ENCODE results near the gene KNL1.

DNA sequence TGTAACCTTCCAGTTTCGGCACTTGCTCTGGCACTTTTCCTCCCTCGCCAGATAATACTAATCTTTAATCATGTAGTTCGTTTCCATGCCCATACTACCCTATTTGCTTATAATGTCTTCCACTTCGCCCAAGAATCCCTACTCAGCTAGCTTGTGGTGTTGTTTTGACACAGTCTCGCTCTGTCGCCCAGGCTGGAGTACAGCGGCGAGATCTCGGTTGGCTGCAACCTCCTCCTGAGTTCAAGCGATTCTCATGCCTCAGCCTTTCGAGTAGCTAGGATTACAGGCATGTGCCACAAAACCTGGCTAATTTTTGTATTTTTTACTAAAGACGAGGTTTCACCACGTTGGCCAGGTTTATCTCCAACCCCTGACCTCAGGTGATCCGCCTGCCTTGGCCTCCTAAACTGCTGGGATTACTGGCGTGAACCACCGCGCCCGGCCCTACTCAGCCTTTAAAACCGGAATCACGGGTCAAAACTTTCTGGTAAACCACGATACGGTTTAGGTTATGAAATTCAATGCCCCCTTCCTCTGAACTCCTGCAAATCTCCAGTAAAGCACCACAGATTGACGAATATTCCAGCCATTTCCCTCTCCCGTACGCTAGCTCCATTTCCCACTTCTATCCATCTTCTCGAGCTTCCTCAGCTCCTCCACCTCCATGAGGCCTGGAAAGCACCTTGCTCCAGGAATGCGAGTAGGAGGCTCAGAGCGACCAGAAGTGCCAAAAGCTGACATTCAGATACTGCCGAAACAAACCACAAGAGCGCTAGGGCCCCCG lies 100.0 kb downstream of the KNL1 start:
- TF ChIP-seq EZH2 (optimal IDR thresholded peaks at IDR 0.05; ENCODE audit: low read depth, low read length) (no peak), EZH2phosphoT487 (IDR thresholded peaks at IDR 0.05; ENCODE audit: low read length) (no peak)
- TF ChIP-seq, protein P1, sequence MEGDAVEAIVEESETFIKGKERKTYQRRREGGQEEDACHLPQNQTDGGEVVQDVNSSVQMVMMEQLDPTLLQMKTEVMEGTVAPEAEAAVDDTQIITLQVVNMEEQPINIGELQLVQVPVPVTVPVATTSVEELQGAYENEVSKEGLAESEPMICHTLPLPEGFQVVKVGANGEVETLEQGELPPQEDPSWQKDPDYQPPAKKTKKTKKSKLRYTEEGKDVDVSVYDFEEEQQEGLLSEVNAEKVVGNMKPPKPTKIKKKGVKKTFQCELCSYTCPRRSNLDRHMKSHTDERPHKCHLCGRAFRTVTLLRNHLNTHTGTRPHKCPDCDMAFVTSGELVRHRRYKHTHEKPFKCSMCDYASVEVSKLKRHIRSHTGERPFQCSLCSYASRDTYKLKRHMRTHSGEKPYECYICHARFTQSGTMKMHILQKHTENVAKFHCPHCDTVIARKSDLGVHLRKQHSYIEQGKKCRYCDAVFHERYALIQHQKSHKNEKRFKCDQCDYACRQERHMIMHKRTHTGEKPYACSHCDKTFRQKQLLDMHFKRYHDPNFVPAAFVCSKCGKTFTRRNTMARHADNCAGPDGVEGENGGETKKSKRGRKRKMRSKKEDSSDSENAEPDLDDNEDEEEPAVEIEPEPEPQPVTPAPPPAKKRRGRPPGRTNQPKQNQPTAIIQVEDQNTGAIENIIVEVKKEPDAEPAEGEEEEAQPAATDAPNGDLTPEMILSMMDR (IDR thresholded peaks at IDR 0.05; ENCODE audit: low read length) = no peak

Data from MM.1S (cell line).